Fibroblast of lung (primary cell): Measurements from ENCODE around the gene DIP2C. TPM values are rescaled to one million over a fixed set of nuclear protein-coding genes. Genes with fewer than 3 reads are reported as not detected.

Experiments
- DNase-seq, 2 donors: peaks; one replicate each; pipeline versions ENCODE4 v3.0.0 to v3.0.0-alpha.2; 2010; ENCODE audit warnings: low read depth in 2 of 2
- H2AFZ ChIP-seq: 2 replicates; pipeline ENCODE4 v1.5.1; 2012; ENCODE audit warnings: low read length, control low read depth, inconsistent platforms
- H3K27ac ChIP-seq: 2 replicates; pipeline ENCODE4 v1.5.1; 2011; ENCODE audit warnings: low read length, control low read depth; ENCODE audit not compliant: insufficient read depth
- H3K27me3 ChIP-seq: 2 replicates; pipeline ENCODE4 v1.5.1; 2011; ENCODE audit warnings: mild to moderate bottlenecking, low read length; ENCODE audit not compliant: control insufficient read depth, insufficient read depth
- H3K36me3 ChIP-seq: 2 replicates; pipeline ENCODE4 v1.5.1; 2011; ENCODE audit warnings: low read length; ENCODE audit not compliant: control insufficient read depth, insufficient read depth
- H3K4me1 ChIP-seq: 2 replicates; pipeline ENCODE4 v1.5.1; 2011; ENCODE audit warnings: low read length; ENCODE audit not compliant: control insufficient read depth, insufficient read depth; ENCODE audit errors: extremely low read depth
- H3K4me2 ChIP-seq: 2 replicates; pipeline ENCODE4 v1.5.1; 2011; ENCODE audit warnings: low read length, control low read depth; ENCODE audit not compliant: insufficient read depth; ENCODE audit errors: extremely low read depth
- H3K4me3 ChIP-seq, 4 experiments: fragments of 200-600 bp in 1 of 4; sonication (generic) in 1 of 4; replicated peaks in 1 of 4; 2 replicates each; pipeline ENCODE4 v1.5.1; 2011 to 2016; ENCODE audit warnings: low read length in 4 of 4, low read depth in 3 of 4, mild to moderate bottlenecking in 3 of 4, control low read depth in 2 of 4, inconsistent platforms in 1 of 4, mixed read lengths in 1 of 4; ENCODE audit not compliant: insufficient read depth in 1 of 4; ENCODE audit errors: control extremely low read depth in 1 of 4
- H3K79me2 ChIP-seq: 2 replicates; pipeline ENCODE4 v1.5.1; 2012; ENCODE audit warnings: mild to moderate bottlenecking, low read length, inconsistent platforms; ENCODE audit not compliant: control insufficient read depth, insufficient read depth
- H3K9ac ChIP-seq: 2 replicates; pipeline ENCODE4 v1.5.1; 2011; ENCODE audit warnings: mild to moderate bottlenecking, low read length, control low read depth; ENCODE audit not compliant: insufficient read depth
- H3K9me3 ChIP-seq: 2 replicates; pipeline ENCODE4 v1.5.1; 2012; ENCODE audit warnings: low read depth, low read length; ENCODE audit not compliant: control insufficient read depth, insufficient read depth
- H4K20me1 ChIP-seq: 2 replicates; pipeline ENCODE4 v1.5.1; 2011; ENCODE audit warnings: low read length; ENCODE audit not compliant: control insufficient read depth, insufficient read depth; ENCODE audit errors: extremely low read depth
- CTCF ChIP-seq, 2 donors: IDR thresholded peaks in 1 of 2; conservative IDR thresholded peaks in 1 of 2; 1 replicate in 1 of 2; 2 replicates in 1 of 2; pipeline ENCODE4 v1.5.1; 2011 to 2012; ENCODE audit warnings: low read length in 2 of 2, control low read depth in 1 of 2, inconsistent platforms in 1 of 2, low read depth in 1 of 2, mild to moderate bottlenecking in 1 of 2
- EZH2 ChIP-seq: IDR thresholded peaks from 2 replicates; pipeline ENCODE4 v1.5.1; 2012; ENCODE audit warnings: low read length, control low read depth, mild to moderate bottlenecking; ENCODE audit errors: missing control alignments
- polyA plus RNA-seq, 2 donors: library from polyadenylated mRNA; depleted of rRNA in 1 of 2; stranded (reverse) in 1 of 2; unstranded in 1 of 2; fragments of >200 nt; gene quantifications; 2 replicates each; pipeline ENCODE4 v1.2.1, GENCODE V29; 2011 to 2012; ENCODE audit warnings: missing spikeins in 1 of 2
- total RNA-seq: library from RNA; depleted of rRNA; stranded (reverse); fragments of >200 nt; gene quantifications from 2 replicates; pipeline ENCODE4 v1.2.1, GENCODE V29; 2014

Gene DIP2C
- total and polyA plus RNA-seq, 2 donors (not counting 1 experiment from before 2014, with no cell fraction given): 10.7 to 18.3 TPM

GRCh38 chr10:289581-289980, 399.9 kb downstream of the DIP2C start:
- Histone ChIP-seq H3K9me3 (no peaks in the 10 kb centered on the region), H2AFZ (no peak overlapping the region), H3K27ac (no peak overlapping the region), H3K4me2 (no peak overlapping the region), H3K36me3 (no peaks in the 10 kb centered on the region), H3K79me2 (no peaks in the 10 kb centered on the region), H3K9ac (no peak overlapping the region), H3K4me3 (no peak overlapping the region), H4K20me1 (no peaks in the 10 kb centered on the region), H3K27me3 (no peaks in the 10 kb centered on the region), H3K4me1 (peaks cover 4% of the 10 kb centered on the region)
- no peak for TF ChIP-seq CTCF (conservative IDR thresholded peaks at IDR 0.05 in 1 of 2, IDR thresholded peaks at IDR 0.05 in 1 of 2; ENCODE audit: low read depth in 1 of 2, low read length in 2 of 2)
- TF ChIP-seq EZH2: no peak
- no peak for DNase-seq

GRCh38 chr10:288316-289200, 400.9 kb downstream of the DIP2C start:
- TF ChIP-seq EZH2 (no peak), CTCF (conservative IDR thresholded peaks at IDR 0.05 in 1 of 2, IDR thresholded peaks at IDR 0.05 in 1 of 2; ENCODE audit: low read depth in 1 of 2, low read length in 2 of 2) (no peak)
- H3K4me1 ChIP-seq: peaks cover 4% of the 10 kb centered on the region
- no peaks in the 10 kb centered on the region for H4K20me1 ChIP-seq
- H3K27me3 ChIP-seq: no peaks in the 10 kb centered on the region
- H3K36me3 ChIP-seq: peaks cover 2% of the 10 kb centered on the region
- no peak for DNase-seq
- no peak overlapping the region for H3K9ac ChIP-seq
- H3K9me3 ChIP-seq: no peaks in the 10 kb centered on the region
- H3K4me2 ChIP-seq: no peak overlapping the region
- H2AFZ ChIP-seq: no peak overlapping the region
- no peaks in the 10 kb centered on the region for H3K79me2 ChIP-seq
- no peak overlapping the region for H3K27ac ChIP-seq
- no peak overlapping the region for H3K4me3 ChIP-seq

GRCh38 chr10:287814-288213, 401.7 kb downstream of the DIP2C start:
- Histone ChIP-seq H4K20me1 (no peaks in the 10 kb centered on the region), H3K4me2 (no peak overlapping the region), H3K4me1 (peaks cover 4% of the 10 kb centered on the region), H3K9me3 (no peaks in the 10 kb centered on the region), H3K27me3 (no peaks in the 10 kb centered on the region), H2AFZ (no peak overlapping the region), H3K9ac (no peak overlapping the region), H3K27ac (no peak overlapping the region), H3K4me3 (no peak overlapping the region), H3K79me2 (no peaks in the 10 kb centered on the region), H3K36me3 (peaks cover 2% of the 10 kb centered on the region)
- no peak for TF ChIP-seq EZH2
- TF ChIP-seq CTCF (conservative IDR thresholded peaks at IDR 0.05 in 1 of 2, IDR thresholded peaks at IDR 0.05 in 1 of 2; ENCODE audit: low read depth in 1 of 2, low read length in 2 of 2): peak; percentile 28 to 36
- DNase-seq: peak in 1 of 2 donors; percentile 20
